H1 (cell line): Measurements from ENCODE around the gene COX10. TPM values are rescaled to one million over a fixed set of nuclear protein-coding genes. Genes with fewer than 3 reads are reported as not detected.

Source experiments
- CTCF ChIA-PET: fragments of 300-600 bp; sonication (Branson Sonifier 250); formaldehyde crosslinking; loops from one replicate; lab custom pipeline; 2021; ENCODE audit not compliant: partially characterized antibody; lab: Charles Lee
- POLR2A ChIA-PET: fragments of 300-600 bp; sonication (Branson Sonifier 250); formaldehyde crosslinking; loops from one replicate; lab custom pipeline; 2021; ENCODE audit warnings: inconsistent platforms; ENCODE audit not compliant: partially characterized antibody; lab: Charles Lee
- DNase-seq, 2 experiments: peaks; one replicate each; pipeline versions ENCODE4 v3.0.0 to v3.0.0-alpha.2; 2010 to 2022; ENCODE audit warnings: low spot score in 2 of 2, low read depth in 1 of 2, mixed read lengths in 1 of 2
- FAIRE-seq: peaks from 2 replicates; lab custom pipeline; 2011; peaks lifted over from hg19 to GRCh38; lab: Jason Lieb, UNC
- H2AFZ ChIP-seq: 2 replicates; pipeline ENCODE4 v1.8.1; 2012; ENCODE audit warnings: low read length, inconsistent platforms
- H2AK5ac ChIP-seq: 2 replicates; pipeline ENCODE4 v1.6.1; 2013; ENCODE audit warnings: low read depth, low read length
- H2BK120ac ChIP-seq: replicated peaks from 2 replicates; pipeline ENCODE3; 2013; ENCODE audit warnings: low read depth, low read length, inconsistent platforms
- H2BK12ac ChIP-seq: 2 replicates; pipeline ENCODE4 v1.6.1; 2013; ENCODE audit warnings: low read depth, low read length
- H2BK15ac ChIP-seq: 2 replicates; pipeline ENCODE4 v1.6.1; 2013; ENCODE audit warnings: low read length
- H2BK20ac ChIP-seq: 2 replicates; pipeline ENCODE4 v1.6.1; 2013; ENCODE audit warnings: low read length
- H2BK5ac ChIP-seq: 2 replicates; pipeline ENCODE4 v1.6.1; 2013; ENCODE audit warnings: low read depth, low read length
- H3K14ac ChIP-seq: 2 replicates; pipeline ENCODE4 v1.6.1; 2013; ENCODE audit warnings: inconsistent platforms; ENCODE audit not compliant: insufficient read length
- H3K18ac ChIP-seq: 2 replicates; pipeline ENCODE4 v1.6.1; 2013; ENCODE audit warnings: low read length; ENCODE audit errors: extremely low read depth
- H3K23ac ChIP-seq: 2 replicates; pipeline ENCODE4 v1.6.1; 2013; ENCODE audit warnings: inconsistent platforms; ENCODE audit not compliant: insufficient read length
- H3K23me2 ChIP-seq: 2 replicates; pipeline ENCODE4 v1.6.1; 2013; ENCODE audit warnings: low read depth, low read length
- H3K27ac ChIP-seq: 2 replicates; pipeline ENCODE4 v1.6.1; 2011; ENCODE audit warnings: low read depth, low read length, inconsistent platforms
- H3K27me3 ChIP-seq, 4 experiments: replicated peaks in 1 of 4; 1 replicate in 1 of 4; 2 replicates in 3 of 4; pipeline versions ENCODE4 v1.6.1 to v1.8.1; 2011 to 2013; ENCODE audit warnings: low read length in 3 of 4, mild to moderate bottlenecking in 3 of 4, inconsistent platforms in 2 of 4, mixed read lengths in 2 of 4, moderate library complexity in 1 of 4; ENCODE audit not compliant: control insufficient read depth in 3 of 4, insufficient read depth in 3 of 4; ENCODE audit errors: extremely low read depth in 1 of 4
- H3K36me3 ChIP-seq, 4 experiments: 2 replicates each; pipeline versions ENCODE4 v1.6.1 to v1.8.1; 2011 to 2013; ENCODE audit warnings: mild to moderate bottlenecking in 4 of 4, low read length in 3 of 4, moderate library complexity in 2 of 4, control low read depth in 1 of 4, inconsistent platforms in 1 of 4; ENCODE audit not compliant: insufficient read depth in 4 of 4, control insufficient read depth in 2 of 4
- H3K4ac ChIP-seq: replicated peaks from 2 replicates; pipeline ENCODE3; 2013; ENCODE audit warnings: low read length, low read depth, mixed read lengths, inconsistent platforms; ENCODE audit not compliant: insufficient read length
- H3K4me1 ChIP-seq, 4 experiments: replicated peaks in 1 of 4; 1 replicate in 1 of 4; 2 replicates in 3 of 4; pipeline versions ENCODE4 v1.6.1 to v1.8.1; 2011 to 2013; ENCODE audit warnings: low read length in 3 of 4, inconsistent platforms in 2 of 4, mixed read lengths in 1 of 4; ENCODE audit not compliant: insufficient read depth in 4 of 4, control insufficient read depth in 3 of 4
- H3K4me2 ChIP-seq, 2 experiments: 2 replicates each; pipeline versions ENCODE4 v1.6.1 to v1.8.1; 2011 to 2013; ENCODE audit warnings: low read depth in 2 of 2, low read length in 2 of 2, control low read depth in 1 of 2, inconsistent platforms in 1 of 2, mild to moderate bottlenecking in 1 of 2; ENCODE audit not compliant: insufficient read depth in 1 of 2
- H3K4me3 ChIP-seq, 4 experiments: fragments of 200-600, 300-600 bp in 1 of 4; sonication (generic), shearing (Covaris generic), sonication (Bioruptor Twin) in 1 of 4; 2 replicates each; pipeline versions ENCODE4 v1.5.1 to v1.8.1; 2011 to 2016; ENCODE audit warnings: low read length in 4 of 4, low read depth in 3 of 4, control low read depth in 2 of 4, inconsistent platforms in 2 of 4, mild to moderate bottlenecking in 2 of 4, mixed read lengths in 1 of 4, moderate library complexity in 1 of 4; ENCODE audit not compliant: insufficient read depth in 2 of 4; ENCODE audit errors: extremely low read depth in 1 of 4
- H3K56ac ChIP-seq: replicated peaks from 2 replicates; pipeline ENCODE3; 2013; ENCODE audit warnings: low read depth, mild to moderate bottlenecking, mixed read lengths, low read length, inconsistent platforms; ENCODE audit not compliant: insufficient read length
- H3K79me1 ChIP-seq: 2 replicates; pipeline ENCODE4 v1.6.1; 2013; ENCODE audit warnings: low read depth, low read length, control low read depth
- H3K79me2 ChIP-seq, 2 experiments: 2 replicates each; pipeline versions ENCODE4 v1.6.1 to v1.8.1; 2012 to 2013; ENCODE audit warnings: low read length in 2 of 2, mild to moderate bottlenecking in 2 of 2, inconsistent platforms in 1 of 2; ENCODE audit not compliant: insufficient read depth in 2 of 2, control insufficient read depth in 1 of 2
- H3K9ac ChIP-seq, 4 experiments: replicated peaks in 1 of 4; 1 replicate in 1 of 4; 2 replicates in 3 of 4; pipeline versions ENCODE4 v1.6.1 to v1.8.1; 2011 to 2013; ENCODE audit warnings: low read depth in 3 of 4, low read length in 3 of 4, control low read depth in 2 of 4, mild to moderate bottlenecking in 2 of 4, moderate library complexity in 2 of 4, inconsistent platforms in 1 of 4; ENCODE audit errors: extremely low read depth in 1 of 4
- H3K9me3 ChIP-seq, 2 experiments: 2 replicates each; pipeline versions ENCODE4 v1.6.1 to v1.8.1; 2012 to 2013; ENCODE audit warnings: mild to moderate bottlenecking in 2 of 2, moderate library complexity in 2 of 2, control low read depth in 1 of 2, inconsistent platforms in 1 of 2, low read depth in 1 of 2, low read length in 1 of 2, mixed read lengths in 1 of 2; ENCODE audit not compliant: insufficient read depth in 2 of 2
- H4K20me1 ChIP-seq, 2 experiments: replicated peaks in 1 of 2; 2 replicates each; pipeline versions ENCODE3 to v1.8.1; 2011 to 2013; ENCODE audit warnings: inconsistent platforms in 2 of 2, low read length in 2 of 2, mild to moderate bottlenecking in 1 of 2; ENCODE audit not compliant: insufficient read depth in 2 of 2, control insufficient read depth in 1 of 2
- H4K5ac ChIP-seq: 2 replicates; pipeline ENCODE4 v1.6.1; 2013; ENCODE audit warnings: low read length, low read depth, mixed read lengths, inconsistent platforms; ENCODE audit not compliant: insufficient read length
- H4K8ac ChIP-seq: 2 replicates; pipeline ENCODE4 v1.8.0; 2013; ENCODE audit warnings: mild to moderate bottlenecking, moderate library complexity, low read length, inconsistent platforms; ENCODE audit not compliant: insufficient read depth; ENCODE audit errors: extremely low read depth
- H4K91ac ChIP-seq: replicated peaks from 2 replicates; pipeline ENCODE3; 2013; ENCODE audit warnings: low read length, mixed read lengths, inconsistent platforms; ENCODE audit not compliant: insufficient read length
- CTBP2 ChIP-seq: IDR thresholded peaks from 2 replicates; pipeline ENCODE4 v1.7.0; 2011; ENCODE audit warnings: borderline replicate concordance, mild to moderate bottlenecking, moderate library complexity, mixed read lengths, low read length; ENCODE audit not compliant: insufficient read depth, insufficient read length
- EGR1 ChIP-seq: IDR thresholded peaks from 2 replicates; pipeline ENCODE4 v1.6.1; 2011; ENCODE audit warnings: low read depth, low read length, borderline replicate concordance
- HDAC2 ChIP-seq, 2 experiments: fragments of 300-600 bp in 1 of 2; sonication (generic) in 1 of 2; IDR thresholded peaks; 2 replicates each; pipeline ENCODE4 v1.6.1; 2011 to 2012; ENCODE audit warnings: low read depth in 2 of 2, low read length in 2 of 2, mild to moderate bottlenecking in 2 of 2, moderate library complexity in 2 of 2, borderline replicate concordance in 1 of 2, inconsistent platforms in 1 of 2
- MAX ChIP-seq: IDR thresholded peaks from 2 replicates; pipeline ENCODE4 v1.6.1; 2012; ENCODE audit warnings: inconsistent platforms
- PHF8 ChIP-seq: fragments of 200-600 bp; sonication (generic); conservative IDR thresholded peaks from 2 replicates; pipeline ENCODE4 v1.7.1; 2012; ENCODE audit warnings: low read depth, mild to moderate bottlenecking, inconsistent platforms, low read length, moderate library complexity
- POLR2A ChIP-seq, 2 experiments: IDR thresholded peaks; 1 replicate in 1 of 2; 2 replicates in 1 of 2; pipeline ENCODE4 v1.6.1; 2011; ENCODE audit warnings: low read depth in 2 of 2, low read length in 2 of 2, mild to moderate bottlenecking in 2 of 2; ENCODE audit errors: control extremely low read depth in 1 of 2
- POU5F1 ChIP-seq: IDR thresholded peaks from 2 replicates; pipeline ENCODE4 v1.6.1; 2011; ENCODE audit warnings: low read depth, mild to moderate bottlenecking, low read length, moderate library complexity
- RAD21 ChIP-seq, 2 experiments: IDR thresholded peaks in 1 of 2; conservative IDR thresholded peaks in 1 of 2; 2 replicates each; pipeline ENCODE4 v1.6.1; 2011; ENCODE audit warnings: low read depth in 2 of 2, low read length in 2 of 2, improper control_type of control experiment in 1 of 2, inconsistent platforms in 1 of 2, mild to moderate bottlenecking in 1 of 2, moderate library complexity in 1 of 2
- RFX5 ChIP-seq: IDR thresholded peaks from 2 replicates; pipeline ENCODE4 v1.6.1; 2011; ENCODE audit warnings: low read depth, low read length, improper control_type of control experiment, borderline replicate concordance
- SIRT6 ChIP-seq: IDR thresholded peaks from one replicate; pipeline ENCODE4 v1.7.1; 2012; ENCODE audit warnings: low read length, inconsistent platforms
- SIX5 ChIP-seq: IDR thresholded peaks from 2 replicates; pipeline ENCODE4 v1.6.1; 2011; ENCODE audit warnings: mild to moderate bottlenecking, low read depth, low read length
- SP4 ChIP-seq: IDR thresholded peaks from 2 replicates; pipeline ENCODE4 v1.6.1; 2012; ENCODE audit warnings: low read length, inconsistent platforms
- SRF ChIP-seq: IDR thresholded peaks from 2 replicates; pipeline ENCODE4 v1.6.1; 2011; ENCODE audit warnings: mild to moderate bottlenecking, low read depth, low read length, moderate library complexity
- TAF7 ChIP-seq: optimal IDR thresholded peaks from 2 replicates; pipeline ENCODE3; 2011; ENCODE audit warnings: low read depth, mild to moderate bottlenecking, inconsistent platforms, low read length, moderate library complexity, borderline replicate concordance
- TCF12 ChIP-seq: IDR thresholded peaks from 2 replicates; pipeline ENCODE4 v1.6.1; 2011; ENCODE audit warnings: low read depth, mild to moderate bottlenecking, low read length
- WGBS, 2 experiments: shearing (Covaris generic) in 1 of 2; methylation state at CpG; one replicate each; pipeline versions ENCODE4 v1.1.6 to v1.1.7; 2013 to 2015; ENCODE audit warnings: low lambda C conversion rate in 2 of 2, mixed read lengths in 2 of 2, inconsistent platforms in 1 of 2, low coverage in 1 of 2, missing lambda C conversion rate in 1 of 2; ENCODE audit not compliant: insufficient replicate concordance in 2 of 2, insufficient coverage in 1 of 2, insufficient read length in 1 of 2; ENCODE audit errors: extremely low coverage in 1 of 2, missing lambda C conversion rate in 1 of 2; 5-methylcytosine and 5-hydroxymethylcytosine counted together
- polyA plus RNA-seq, 7 experiments: library from polyadenylated mRNA; depleted of rRNA in 3 of 7; stranded (reverse) in 5 of 7; unstranded in 2 of 7; fragments of >200 nt in 5 of 7; fragments of 200-250 nt in 2 of 7; gene quantifications; 1 replicate in 5 of 7; 2 replicates in 1 of 7; 4 replicates in 1 of 7; pipeline versions ENCODE4 v1.2.1 to v1.2.3, GENCODE V29; 2011 to 2013; ENCODE audit warnings: missing spikeins in 2 of 7, mixed read lengths in 2 of 7
- total RNA-seq: library from RNA; stranded (reverse); fragmentation: NEBNext Ultra II Directional; extraction: Animal tissue kit (Norgen Biotek cat#: 25700); gene quantifications from 2 replicates; pipeline ENCODE4 v1.2.1, GENCODE V29; 2021

COX10 gene
- total and polyA plus RNA-seq, 2 of the 8 experiments (the other 6 are each of a cell fraction or from before 2014, with no cell fraction given) = 18.0 to 23.0 TPM

- ChIA-PET CTCF (interaction anchor here (0.6 to 3.0 kb wide), 5 partner anchors 12 to 425 kb away, joined by 3 to 8 read pairs (median 3); partner anchors contain the start of gene HS3ST3B1), POLR2A (no interaction called here)
- Histone ChIP-seq H4K8ac (no peak overlapping the region), H3K79me1 (no peaks in the 10 kb centered on the region), H2BK20ac (no peak overlapping the region), H3K4me1 (no peaks in the 10 kb centered on the region; a peak in 1 of 7 replicates), H3K9ac (no peak overlapping the region), H2BK12ac (no peak overlapping the region), H3K4me2 (no peak overlapping the region), H3K27me3 (no peaks in the 10 kb centered on the region), H3K23me2 (peaks cover 2% of the 10 kb centered on the region; the same call in 1 of the 2 replicates), H4K5ac (no peak overlapping the region), H3K14ac (no peak overlapping the region), H3K79me2 (no peaks in the 10 kb centered on the region), H3K4me3 (no peak overlapping the region), H4K20me1 (no peaks in the 10 kb centered on the region), H2BK15ac (no peak overlapping the region), H2BK5ac (no peak overlapping the region), H3K18ac (no peak overlapping the region), H3K27ac (no peak overlapping the region), H2BK120ac (no peak overlapping the region), H2AFZ (no peak overlapping the region), H3K36me3 (no peaks in the 10 kb centered on the region; a peak in 1 of 8 replicates), H3K56ac (no peak overlapping the region), H3K4ac (no peak overlapping the region), H2AK5ac (no peak overlapping the region), H3K23ac (no peak overlapping the region), H4K91ac (no peak overlapping the region), H3K9me3 (no peaks in the 10 kb centered on the region)
- no peak for FAIRE-seq
- WGBS, 2 experiments = 95% methylated on average over 4 of the region's 4 CpGs; no CpG with 5 or more reads in 1 of the 2 experiments
- no peak for DNase-seq
- TF ChIP-seq CTBP2 (no peak), SP4 (no peak), TAF7 (no peak), SRF (no peak), PHF8 (no peak), RFX5 (no peak), RAD21 (IDR thresholded peaks at IDR 0.05 in 1 of 2, conservative IDR thresholded peaks at IDR 0.05 in 1 of 2; ENCODE audit: low read depth in 2 of 2, low read length in 2 of 2) (no peak), POLR2A (IDR thresholded peaks at IDR 0.05; ENCODE audit: control extremely low read depth in 1 of 2, low read depth in 2 of 2, low read length in 2 of 2) (no peak), EGR1 (no peak), POU5F1 (no peak), SIX5 (no peak), SIRT6 (no peak), TCF12 (no peak), HDAC2 (IDR thresholded peaks at IDR 0.05; ENCODE audit: borderline replicate concordance in 1 of 2, low read depth in 2 of 2, low read length in 2 of 2) (no peak), MAX (no peak)
These were observed 129.3 kb downstream of the COX10 start for GRCh38 chr17:14198575-14198974.
